HEK293 (cell line): Measurements from ENCODE around the gene PTPRG.
A peak's percentile ranks its signal among the peaks of the same experiment; 100 is the strongest.

ENCODE experiments used
- CTCF ChIA-PET: fragments of 350-600 bp; formaldehyde crosslinking; extraction: SDS; loops from one replicate; lab custom pipeline; 2021; ENCODE audit warnings: antibody characterized with exemption; lab: Yijun Ruan, JAX
- POLR2A ChIA-PET: fragments of 300-600 bp; formaldehyde crosslinking; extraction: SDS; loops from one replicate; lab custom pipeline; 2020; ENCODE audit warnings: antibody characterized with exemption, inconsistent platforms; lab: Yijun Ruan, JAX
- H3K27ac ChIP-seq: fragments of 200-500 bp; sonication (Bioruptor generic); 2 replicates; pipeline ENCODE4 v1.5.1; 2014; ENCODE audit warnings: low read depth, low read length, control low read depth, inconsistent platforms; ENCODE audit errors: extremely low read depth
- H3K36me3 ChIP-seq, 2 experiments: fragments of 200-500 bp in 1 of 2; sonication (Bioruptor generic) in 1 of 2; 1 replicate in 1 of 2; 2 replicates in 1 of 2; pipeline ENCODE4 v1.5.1; 2014 to 2017; ENCODE audit warnings: inconsistent platforms in 2 of 2, low read length in 2 of 2; ENCODE audit not compliant: control insufficient read depth in 2 of 2, insufficient read depth in 1 of 2
- H3K4me1 ChIP-seq: fragments of 200-500 bp; sonication (Bioruptor generic); 2 replicates; pipeline ENCODE4 v1.5.1; 2014; ENCODE audit warnings: mild to moderate bottlenecking, low read length, inconsistent platforms; ENCODE audit not compliant: control insufficient read depth, insufficient read depth
- H3K4me3 ChIP-seq: 2 replicates; pipeline ENCODE4 v1.5.1; 2011; ENCODE audit warnings: low read depth, mild to moderate bottlenecking, control low read depth, low read length, moderate library complexity
- H3K9me3 ChIP-seq: fragments of 200-500 bp; sonication (Bioruptor generic); 2 replicates; pipeline ENCODE4 v1.5.1; 2014; ENCODE audit warnings: low read depth, low read length, inconsistent platforms; ENCODE audit not compliant: control insufficient read depth, insufficient read depth
- HIC1 ChIP-seq: fragments of 450-650 bp; formaldehyde crosslinking; IDR thresholded peaks from 2 replicates; pipeline ENCODE4 v1.5.1; 2016; ENCODE audit warnings: missing biosample characterization, missing genetic modification characterization
- HOXD13 ChIP-seq: sonication (generic); formaldehyde crosslinking; IDR thresholded peaks from 2 replicates; pipeline ENCODE4 v1.8.0; 2022; ENCODE audit warnings: missing genetic modification reagents, borderline replicate concordance
- KLF8 ChIP-seq: fragments of 450-650 bp; formaldehyde crosslinking; IDR thresholded peaks from 2 replicates; pipeline ENCODE4 v1.5.1; 2016; ENCODE audit warnings: missing biosample characterization, missing genetic modification characterization
- MEIS1 ChIP-seq: sonication (generic); formaldehyde crosslinking; IDR thresholded peaks from 2 replicates; pipeline ENCODE4 v1.8.1; 2022; ENCODE audit warnings: missing genetic modification reagents, mild to moderate bottlenecking, borderline replicate concordance
- PRDM1 ChIP-seq: fragments of 450-650 bp; formaldehyde crosslinking; IDR thresholded peaks from 2 replicates; pipeline ENCODE4; 2016; ENCODE audit warnings: missing biosample characterization, missing genetic modification characterization
- RBAK ChIP-seq: fragments of 450-650 bp; formaldehyde crosslinking; IDR thresholded peaks from 2 replicates; pipeline ENCODE4 v1.5.1; 2016; ENCODE audit warnings: missing biosample characterization, missing genetic modification characterization
- SP3 ChIP-seq: fragments of 450-650 bp; formaldehyde crosslinking; IDR thresholded peaks from 2 replicates; pipeline ENCODE4 v1.5.1; 2016; ENCODE audit warnings: missing biosample characterization, missing genetic modification characterization
- SP7 ChIP-seq: fragments of 450-650 bp; formaldehyde crosslinking; IDR thresholded peaks from 2 replicates; pipeline ENCODE4 v1.5.1; 2016; ENCODE audit warnings: missing biosample characterization, missing genetic modification characterization
- ZNF140 ChIP-seq: fragments of 450-650 bp; formaldehyde crosslinking; IDR thresholded peaks from 2 replicates; pipeline ENCODE4 v1.5.1; 2016; ENCODE audit warnings: missing biosample characterization, missing genetic modification characterization
- ZNF174 ChIP-seq: fragments of 450-650 bp; formaldehyde crosslinking; IDR thresholded peaks from 2 replicates; pipeline ENCODE4 v1.5.0; 2017; ENCODE audit warnings: missing biosample characterization, mild to moderate bottlenecking, missing genetic modification characterization
- ZNF19 ChIP-seq: fragments of 450-650 bp; formaldehyde crosslinking; IDR thresholded peaks from 2 replicates; pipeline ENCODE4; 2016; ENCODE audit warnings: missing biosample characterization, missing genetic modification characterization, low read depth
- ZNF211 ChIP-seq: fragments of 450-650 bp; formaldehyde crosslinking; IDR thresholded peaks from 2 replicates; pipeline ENCODE4 v1.5.1; 2016; ENCODE audit warnings: low read depth, missing biosample characterization, missing genetic modification characterization
- ZNF221 ChIP-seq: fragments of 450-650 bp; formaldehyde crosslinking; IDR thresholded peaks from 2 replicates; pipeline ENCODE4 v1.5.1; 2017; ENCODE audit warnings: missing biosample characterization, missing genetic modification characterization, borderline replicate concordance
- ZNF391 ChIP-seq: fragments of 450-650 bp; formaldehyde crosslinking; IDR thresholded peaks from 2 replicates; pipeline ENCODE4 v1.5.1; 2016; ENCODE audit warnings: low read depth, missing biosample characterization, missing genetic modification characterization, borderline replicate concordance
- ZNF426 ChIP-seq: fragments of 450-650 bp; formaldehyde crosslinking; IDR thresholded peaks from 2 replicates; pipeline ENCODE4 v1.5.1; 2017; ENCODE audit warnings: missing biosample characterization, missing genetic modification characterization, mild to moderate bottlenecking, inconsistent platforms, moderate library complexity
- ZNF473 ChIP-seq: fragments of 450-650 bp; formaldehyde crosslinking; IDR thresholded peaks from 2 replicates; pipeline ENCODE4 v1.5.1; 2017; ENCODE audit warnings: missing biosample characterization, missing genetic modification characterization
- ZNF530 ChIP-seq: fragments of 450-650 bp; formaldehyde crosslinking; IDR thresholded peaks from 2 replicates; pipeline ENCODE4 v1.5.1; 2016; ENCODE audit warnings: low read depth, missing biosample characterization, missing genetic modification characterization
- ZNF555 ChIP-seq: fragments of 450-650 bp; formaldehyde crosslinking; conservative IDR thresholded peaks from 2 replicates; pipeline ENCODE4 v1.5.1; 2017; ENCODE audit warnings: missing biosample characterization, mild to moderate bottlenecking, missing genetic modification characterization, inconsistent platforms
- ZNF585B ChIP-seq: fragments of 450-650 bp; formaldehyde crosslinking; IDR thresholded peaks from 2 replicates; pipeline ENCODE4 v1.5.1; 2016; ENCODE audit warnings: missing biosample characterization, missing genetic modification characterization
- ZNF621 ChIP-seq: fragments of 450-650 bp; formaldehyde crosslinking; IDR thresholded peaks from 2 replicates; pipeline ENCODE4 v1.5.1; 2017; ENCODE audit warnings: missing biosample characterization, missing genetic modification characterization
- ZNF664 ChIP-seq: fragments of 450-650 bp; formaldehyde crosslinking; IDR thresholded peaks from 2 replicates; pipeline ENCODE4 v1.5.1; 2016; ENCODE audit warnings: missing biosample characterization, missing genetic modification characterization
- ZNF670 ChIP-seq: fragments of 450-650 bp; formaldehyde crosslinking; IDR thresholded peaks from 2 replicates; pipeline ENCODE4 v1.5.1; 2016; ENCODE audit warnings: missing biosample characterization, missing genetic modification characterization, low read depth
- ZNF785 ChIP-seq: fragments of 450-650 bp; formaldehyde crosslinking; IDR thresholded peaks from 2 replicates; pipeline ENCODE4 v1.5.1; 2016; ENCODE audit warnings: missing biosample characterization, missing genetic modification characterization
- ZSCAN16 ChIP-seq: fragments of 450-650 bp; formaldehyde crosslinking; IDR thresholded peaks from 2 replicates; pipeline ENCODE4 v1.5.1; 2016; ENCODE audit warnings: missing biosample characterization, missing genetic modification characterization
- TF ChIP-seq, protein P1 (sequence below): fragments of 450-650 bp; formaldehyde crosslinking; IDR thresholded peaks from 2 replicates; pipeline ENCODE4 v1.5.1; 2017; ENCODE audit warnings: missing biosample characterization, missing genetic modification characterization
- TF ChIP-seq, protein P2 (sequence below): fragments of 450-650 bp; formaldehyde crosslinking; IDR thresholded peaks from 2 replicates; pipeline ENCODE4 v1.5.1; 2016; ENCODE audit warnings: missing biosample characterization, missing genetic modification characterization
- TF ChIP-seq, protein P3 (sequence below): fragments of 450-650 bp; formaldehyde crosslinking; IDR thresholded peaks from 2 replicates; pipeline ENCODE4 v1.5.1; 2017; ENCODE audit warnings: missing biosample characterization, missing genetic modification characterization
- TF ChIP-seq, protein P4 (sequence below): fragments of 450-650 bp; formaldehyde crosslinking; IDR thresholded peaks from 2 replicates; pipeline ENCODE4 v1.5.1; 2017; ENCODE audit warnings: missing biosample characterization, mild to moderate bottlenecking, missing genetic modification characterization, moderate library complexity

PTPRG gene

DNA sequence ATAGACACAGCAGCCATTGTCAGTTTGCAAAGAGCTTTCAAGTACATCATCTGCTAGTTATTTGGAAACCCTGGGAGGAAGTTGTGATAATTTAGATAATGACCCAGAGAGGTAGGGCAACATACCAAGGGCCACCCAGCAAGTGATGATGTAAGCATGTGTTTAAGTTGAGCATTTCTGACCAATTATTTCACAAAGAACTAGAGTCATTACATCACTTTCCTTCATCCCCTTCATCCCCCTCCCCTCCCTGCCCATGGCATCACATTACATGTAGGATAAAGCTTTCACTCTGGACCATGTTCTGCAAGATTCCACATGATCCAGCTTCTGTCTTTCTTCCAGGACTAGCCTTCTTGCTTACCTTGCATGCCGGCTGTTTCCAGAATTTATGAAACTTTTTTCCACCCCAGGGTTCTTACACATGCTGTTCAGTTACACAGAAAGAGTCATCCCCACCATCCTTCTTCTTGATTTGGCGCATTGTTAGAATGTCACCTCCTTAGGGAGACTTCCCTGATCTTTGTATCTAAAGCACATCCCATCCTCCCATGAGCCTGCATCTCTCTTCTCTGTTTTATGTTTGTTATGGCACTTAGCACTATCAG, 71.3 kb downstream of the PTPRG start (continued):
- no peak for TF ChIP-seq ZNF530 (tag by site-specific recombination)
- TF ChIP-seq ZNF473: no peak
- no peak for TF ChIP-seq ZNF221 (tag by site-specific recombination)
- no peak for TF ChIP-seq ZNF391 (tag by site-specific recombination)
- TF ChIP-seq, all 188 proteins: peak for 22

DNA sequence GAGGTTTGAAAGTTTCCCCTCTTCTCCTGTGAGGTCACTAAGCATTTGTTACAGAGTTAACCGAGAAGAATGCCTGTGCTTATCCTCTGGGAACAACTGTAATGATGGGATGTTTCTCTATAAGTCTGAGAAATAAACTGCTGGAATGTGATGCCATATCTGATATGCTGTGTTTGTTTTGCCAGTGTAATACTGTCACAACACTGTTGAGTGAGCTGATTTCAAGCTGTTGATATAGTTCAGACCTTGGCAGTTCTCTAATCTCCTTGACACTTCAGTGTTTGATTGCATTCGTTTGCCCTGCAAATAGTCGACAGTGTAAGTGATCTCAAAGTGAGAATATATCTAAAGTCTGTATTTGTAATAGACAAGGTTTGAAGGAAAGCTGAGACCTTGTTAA, 73.3 kb downstream of the PTPRG start:
- Histone ChIP-seq H3K4me1 (peaks cover 9% of the 10 kb centered on the region; the same call in 1 of the 2 replicates), H3K27ac (peak overlapping the region; percentile 18; the same call in 1 of the 2 replicates), H3K4me3 (no peak overlapping the region), H3K9me3 (no peaks in the 10 kb centered on the region), H3K36me3 (no peaks in the 10 kb centered on the region)
- CTCF ChIA-PET: no interaction called here
- POLR2A ChIA-PET: no interaction called here
- TF ChIP-seq HOXD13 (CRISPR knock-in tag) (no peak), ZNF426 (tag by site-specific recombination) (no peak), MEIS1 (CRISPR knock-in tag) (no peak), RBAK (no peak), SP3 (tag by site-specific recombination) (no peak), ZNF221 (tag by site-specific recombination) (no peak), ZNF140 (tag by site-specific recombination) (no peak), ZNF19 (tag by site-specific recombination) (no peak), ZNF211 (tag by site-specific recombination) (no peak), ZNF785 (tag by site-specific recombination) (no peak), ZNF555 (no peak), SP7 (tag by site-specific recombination) (peak; percentile 73), ZNF621 (tag by site-specific recombination) (no peak), PRDM1 (tag by site-specific recombination) (no peak), HIC1 (tag by site-specific recombination) (no peak), ZNF585B (tag by site-specific recombination) (no peak), ZNF670 (tag by site-specific recombination) (no peak), KLF8 (tag by site-specific recombination) (peak; percentile 84), ZNF664 (tag by site-specific recombination) (no peak), ZSCAN16 (tag by site-specific recombination) (0 out of 2 replicates have a peak, but pooled peaks have one; percentile 48), ZNF174 (no peak)
- TF ChIP-seq, protein P1, sequence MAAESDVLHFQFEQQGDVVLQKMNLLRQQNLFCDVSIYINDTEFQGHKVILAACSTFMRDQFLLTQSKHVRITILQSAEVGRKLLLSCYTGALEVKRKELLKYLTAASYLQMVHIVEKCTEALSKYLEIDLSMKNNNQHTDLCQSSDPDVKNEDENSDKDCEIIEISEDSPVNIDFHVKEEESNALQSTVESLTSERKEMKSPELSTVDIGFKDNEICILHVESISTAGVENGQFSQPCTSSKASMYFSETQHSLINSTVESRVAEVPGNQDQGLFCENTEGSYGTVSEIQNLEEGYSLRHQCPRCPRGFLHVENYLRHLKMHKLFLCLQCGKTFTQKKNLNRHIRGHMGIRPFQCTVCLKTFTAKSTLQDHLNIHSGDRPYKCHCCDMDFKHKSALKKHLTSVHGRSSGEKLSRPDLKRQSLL (tag by site-specific recombination): no peak
- TF ChIP-seq, protein P2, sequence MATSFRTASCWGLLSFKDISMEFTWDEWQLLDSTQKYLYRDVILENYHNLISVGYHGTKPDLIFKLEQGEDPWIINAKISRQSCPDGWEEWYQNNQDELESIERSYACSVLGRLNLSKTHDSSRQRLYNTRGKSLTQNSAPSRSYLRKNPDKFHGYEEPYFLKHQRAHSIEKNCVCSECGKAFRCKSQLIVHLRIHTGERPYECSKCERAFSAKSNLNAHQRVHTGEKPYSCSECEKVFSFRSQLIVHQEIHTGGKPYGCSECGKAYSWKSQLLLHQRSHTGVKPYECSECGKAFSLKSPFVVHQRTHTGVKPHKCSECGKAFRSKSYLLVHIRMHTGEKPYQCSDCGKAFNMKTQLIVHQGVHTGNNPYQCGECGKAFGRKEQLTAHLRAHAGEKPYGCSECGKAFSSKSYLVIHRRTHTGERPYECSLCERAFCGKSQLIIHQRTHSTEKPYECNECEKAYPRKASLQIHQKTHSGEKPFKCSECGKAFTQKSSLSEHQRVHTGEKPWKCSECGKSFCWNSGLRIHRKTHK: no peak
- TF ChIP-seq, protein P3, sequence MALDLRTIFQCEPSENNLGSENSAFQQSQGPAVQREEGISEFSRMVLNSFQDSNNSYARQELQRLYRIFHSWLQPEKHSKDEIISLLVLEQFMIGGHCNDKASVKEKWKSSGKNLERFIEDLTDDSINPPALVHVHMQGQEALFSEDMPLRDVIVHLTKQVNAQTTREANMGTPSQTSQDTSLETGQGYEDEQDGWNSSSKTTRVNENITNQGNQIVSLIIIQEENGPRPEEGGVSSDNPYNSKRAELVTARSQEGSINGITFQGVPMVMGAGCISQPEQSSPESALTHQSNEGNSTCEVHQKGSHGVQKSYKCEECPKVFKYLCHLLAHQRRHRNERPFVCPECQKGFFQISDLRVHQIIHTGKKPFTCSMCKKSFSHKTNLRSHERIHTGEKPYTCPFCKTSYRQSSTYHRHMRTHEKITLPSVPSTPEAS: no peak
- TF ChIP-seq, protein P4, sequence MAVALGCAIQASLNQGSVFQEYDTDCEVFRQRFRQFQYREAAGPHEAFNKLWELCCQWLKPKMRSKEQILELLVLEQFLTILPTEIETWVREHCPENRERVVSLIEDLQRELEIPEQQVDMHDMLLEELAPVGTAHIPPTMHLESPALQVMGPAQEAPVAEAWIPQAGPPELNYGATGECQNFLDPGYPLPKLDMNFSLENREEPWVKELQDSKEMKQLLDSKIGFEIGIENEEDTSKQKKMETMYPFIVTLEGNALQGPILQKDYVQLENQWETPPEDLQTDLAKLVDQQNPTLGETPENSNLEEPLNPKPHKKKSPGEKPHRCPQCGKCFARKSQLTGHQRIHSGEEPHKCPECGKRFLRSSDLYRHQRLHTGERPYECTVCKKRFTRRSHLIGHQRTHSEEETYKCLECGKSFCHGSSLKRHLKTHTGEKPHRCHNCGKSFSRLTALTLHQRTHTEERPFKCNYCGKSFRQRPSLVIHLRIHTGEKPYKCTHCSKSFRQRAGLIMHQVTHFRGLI (tag by site-specific recombination): peak; percentile 33; the same call in 1 of the 2 replicates
